HG03378 (cell line): ENCODE data around the gene STX17.

Experiments used
- ATAC-seq: cut with Tn5 transposase; IDR thresholded peaks from one replicate; pipeline ENCODE4 v1.9.1; 2021; ENCODE audit warnings: mild to moderate bottlenecking, moderate library complexity; ENCODE audit not compliant: unreplicated experiment

The STX17 gene

DNA sequence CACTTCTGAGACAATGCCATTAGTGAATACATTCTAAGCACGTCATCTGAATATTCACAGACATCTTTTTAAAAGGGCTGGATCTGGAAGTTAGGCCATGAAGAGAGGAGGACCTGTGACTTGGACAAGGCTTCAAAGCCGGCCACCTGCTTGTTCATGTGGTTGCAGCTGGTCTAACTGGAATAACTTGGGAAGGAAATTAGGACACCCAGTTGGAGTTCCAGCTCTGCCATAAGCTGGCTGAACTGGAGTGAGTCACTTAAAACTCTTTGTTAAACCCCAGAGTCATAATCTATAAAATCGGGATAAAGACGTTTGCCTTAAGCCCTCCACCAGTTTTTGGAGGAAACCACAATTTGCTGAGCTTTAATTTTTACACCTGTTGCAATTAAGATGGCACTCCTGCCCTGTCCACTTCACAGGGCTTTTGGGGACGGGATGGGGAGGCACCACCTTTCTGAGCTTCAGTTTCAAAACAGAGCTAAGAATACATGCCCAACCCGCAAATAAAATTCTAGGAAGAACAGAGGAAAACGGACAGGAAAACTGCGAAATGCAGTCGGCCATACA lies 536 bp upstream of the STX17 start:
- no peak for ATAC-seq

- ATAC-seq, result no peak
These were observed 716 bp downstream of the STX17 start for GRCh38 chr9:99907208-99907532.

DNA sequence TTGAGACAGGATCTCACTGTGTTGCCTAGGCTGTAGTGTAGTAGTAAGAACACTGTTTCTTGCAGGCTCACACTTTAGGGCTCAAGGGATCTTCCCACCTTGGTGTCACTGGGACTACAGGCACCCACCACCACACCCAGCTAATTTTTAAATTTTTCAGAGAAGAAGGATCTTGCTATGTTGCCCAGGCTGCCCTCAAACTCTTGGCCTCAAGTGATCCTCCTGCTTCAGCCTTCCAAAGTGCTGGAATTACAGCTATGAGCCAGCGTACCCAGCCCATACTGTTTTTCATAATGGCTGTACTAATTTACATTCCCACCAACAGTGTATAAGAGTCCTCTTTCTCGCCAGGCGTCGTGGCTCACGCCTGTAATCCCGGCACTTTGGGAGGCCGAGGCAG lies 5.1 kb downstream of the STX17 start:
- ATAC-seq, result no peak

GRCh38 chr9:99916650-99917049 lies 10.2 kb downstream of the STX17 start:
- ATAC-seq, result no peak

- ATAC-seq, result no peak
These were observed 11.7 kb downstream of the STX17 start for GRCh38 chr9:99918134-99918533.

DNA sequence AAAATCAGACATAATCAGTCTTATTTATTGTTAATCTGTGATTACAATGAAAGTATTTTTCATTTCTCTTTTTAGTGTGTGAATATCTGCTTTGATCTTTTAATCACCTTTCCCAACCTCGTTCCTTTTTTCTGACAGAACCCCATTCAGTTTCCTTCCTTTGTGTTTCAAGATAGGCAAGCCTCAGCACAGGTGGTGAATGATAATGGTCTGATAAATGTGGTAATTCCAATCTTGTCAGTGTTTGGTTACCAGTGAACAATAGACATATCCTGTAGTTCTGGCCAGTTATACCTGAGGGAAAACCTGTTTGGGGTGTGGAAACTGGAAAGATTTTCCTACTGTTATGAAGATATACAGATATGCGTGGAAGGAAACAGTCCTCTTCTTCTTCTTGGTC lies 13.5 kb downstream of the STX17 start:
- no peak for ATAC-seq

DNA sequence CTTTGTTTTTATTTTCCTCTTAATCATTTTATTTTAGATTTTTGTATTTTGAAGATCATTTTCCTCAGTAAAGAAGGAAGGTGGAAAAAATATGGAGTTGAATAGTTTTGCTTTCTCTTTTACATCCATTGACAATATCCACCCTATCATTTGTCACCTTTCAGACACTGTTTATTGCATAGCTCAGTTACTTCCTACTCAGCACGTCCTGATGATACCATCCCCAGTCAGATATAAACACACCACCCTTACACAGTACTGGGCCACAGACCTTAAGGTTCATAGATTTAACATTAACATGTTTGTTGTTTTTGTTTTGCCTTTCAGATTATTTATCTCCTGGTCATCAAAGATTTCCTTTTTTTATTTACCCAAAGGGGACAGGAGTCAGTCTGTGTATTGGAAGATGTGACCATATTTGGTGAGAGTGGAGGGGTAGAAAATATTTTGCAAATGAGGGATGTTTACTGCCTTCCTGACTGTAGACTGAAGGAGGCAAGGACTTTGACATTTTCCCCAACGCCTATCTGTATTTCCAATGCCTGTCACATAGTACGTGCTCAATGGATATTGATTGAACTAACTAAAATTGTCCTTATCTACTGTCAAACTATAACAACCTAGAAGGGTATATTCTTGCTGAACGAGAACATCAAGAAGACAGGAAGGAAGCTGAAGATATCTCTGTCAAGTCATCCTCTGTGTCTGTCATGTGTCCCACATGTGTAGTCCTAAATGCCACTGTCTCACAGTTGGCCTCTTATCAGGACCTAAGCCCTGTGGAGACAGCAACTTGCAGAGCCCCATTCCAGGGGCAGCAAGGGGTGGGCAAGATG lies 15.6 kb downstream of the STX17 start:
- no peak for ATAC-seq

DNA sequence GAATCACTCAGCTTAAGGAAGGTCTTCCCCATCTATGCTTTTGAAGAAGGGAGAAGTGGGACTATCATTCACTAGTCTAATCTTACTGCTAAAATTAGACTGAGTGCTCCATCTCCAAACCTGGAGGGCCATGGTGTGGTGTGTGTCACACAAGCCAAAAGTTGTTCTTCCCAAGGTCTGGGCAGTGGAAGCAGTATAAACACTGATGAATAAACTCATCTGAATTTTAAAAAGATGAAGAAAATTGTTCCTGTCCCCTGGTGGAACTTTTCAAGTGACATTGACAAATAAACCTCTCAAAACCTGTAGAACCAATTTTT lies 16.2 kb downstream of the STX17 start:
- ATAC-seq, result no peak

DNA sequence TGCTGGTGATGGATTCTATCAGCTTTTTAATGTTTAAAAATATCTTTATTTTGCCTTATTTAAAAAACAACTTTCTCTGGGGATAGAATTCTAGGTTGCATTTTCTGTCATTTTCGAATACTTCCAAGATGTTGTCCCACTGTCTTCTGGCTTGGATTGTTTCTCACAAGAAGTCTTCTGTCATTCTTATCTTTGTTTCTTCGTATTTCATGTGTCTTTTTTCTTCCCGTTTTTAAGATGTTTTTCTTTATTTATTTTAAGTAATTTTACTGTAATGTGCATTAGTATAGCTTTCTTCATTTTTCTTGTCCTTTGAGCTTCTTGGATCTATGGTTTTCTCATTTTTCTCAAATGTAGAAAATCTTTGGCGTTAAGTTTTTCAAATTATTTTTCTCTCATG lies 19.1 kb downstream of the STX17 start:
- no peak for ATAC-seq

DNA sequence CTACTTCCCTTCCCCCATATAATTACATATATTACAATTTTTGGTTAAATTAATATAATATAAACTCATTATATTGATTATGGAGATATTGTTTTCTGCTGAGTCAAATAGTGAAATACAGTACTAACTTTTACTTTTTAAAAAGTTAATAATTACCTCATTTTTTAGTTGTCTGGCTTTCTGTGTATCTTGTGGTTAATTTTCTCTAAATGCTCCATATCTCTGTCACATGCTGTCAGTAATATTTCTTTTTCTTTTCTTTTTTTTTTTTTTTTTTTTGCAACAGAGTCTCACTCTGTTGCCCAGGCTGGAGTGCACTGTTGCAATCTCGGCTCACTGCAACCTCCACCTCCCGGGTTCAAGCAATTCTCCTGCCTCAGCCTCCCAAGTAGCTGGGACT lies 23.2 kb downstream of the STX17 start:
- ATAC-seq, result no peak

DNA sequence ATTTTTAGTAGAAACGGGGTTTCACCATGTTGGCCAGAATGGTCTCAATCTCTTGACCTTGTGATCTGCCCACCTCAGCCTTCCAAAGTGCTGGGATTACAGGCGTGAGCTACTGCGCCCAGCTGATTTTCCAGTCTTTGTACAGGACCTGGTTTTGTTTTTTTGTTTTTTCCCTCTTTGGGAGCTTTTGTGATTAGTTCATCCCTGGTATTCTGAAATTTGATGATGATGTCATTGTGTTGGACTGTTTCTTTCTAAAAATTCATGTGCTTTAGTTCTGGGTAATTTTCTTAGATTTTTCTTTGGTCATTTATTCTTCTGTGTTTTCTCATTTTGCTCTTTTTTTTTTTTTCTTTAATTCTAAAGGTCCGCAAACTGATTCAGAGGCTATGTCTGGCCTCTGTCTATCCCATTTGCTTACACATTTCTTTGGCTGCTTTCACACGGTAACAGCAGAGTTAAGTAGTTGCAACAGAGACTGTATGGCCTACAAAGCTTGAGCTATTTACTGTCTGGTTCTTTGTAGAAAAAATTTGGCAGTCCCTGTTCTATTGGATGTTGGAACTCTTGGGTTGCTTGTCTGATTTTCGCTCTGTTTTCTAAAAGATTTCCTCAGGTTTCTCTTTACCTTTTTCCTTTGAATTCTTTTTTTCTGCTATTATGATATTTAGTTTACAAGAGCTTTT lies 24.8 kb downstream of the STX17 start:
- ATAC-seq, result no peak

DNA sequence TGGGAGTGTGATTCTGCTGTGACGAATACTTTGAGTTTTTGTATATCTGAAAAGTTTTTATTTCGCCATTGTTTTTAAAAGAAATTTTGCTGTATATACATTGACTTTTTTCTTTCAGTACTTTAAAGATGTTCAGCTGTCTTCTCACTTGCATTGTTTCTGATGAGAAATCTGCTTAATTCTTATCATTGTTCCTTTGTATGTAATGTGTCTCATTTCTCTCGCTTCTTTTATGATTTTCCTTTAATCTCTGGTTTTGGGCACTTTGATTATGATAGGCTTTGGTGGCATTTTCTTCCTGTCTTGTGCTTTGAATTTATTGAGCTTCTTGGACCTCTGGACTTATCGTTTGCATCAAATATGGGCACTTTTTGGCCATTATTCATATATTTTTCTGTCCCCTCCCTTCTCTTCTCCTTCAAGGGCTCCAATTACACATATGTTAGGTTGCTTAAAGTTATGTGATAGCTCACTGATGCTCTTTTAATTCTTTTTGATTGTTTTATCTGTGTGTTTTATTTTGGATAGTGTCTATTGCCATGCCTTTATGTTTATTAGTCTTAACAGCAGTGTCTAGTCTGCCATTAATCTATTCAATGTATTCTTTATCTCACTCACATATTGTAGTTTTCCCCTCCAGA lies 30.6 kb downstream of the STX17 start:
- ATAC-seq, result no peak

GRCh38 chr9:99947395-99947794 lies 40.9 kb downstream of the STX17 start:
- no peak for ATAC-seq

GRCh38 chr9:99948482-99948881 lies 42.0 kb downstream of the STX17 start:
- no peak for ATAC-seq

DNA sequence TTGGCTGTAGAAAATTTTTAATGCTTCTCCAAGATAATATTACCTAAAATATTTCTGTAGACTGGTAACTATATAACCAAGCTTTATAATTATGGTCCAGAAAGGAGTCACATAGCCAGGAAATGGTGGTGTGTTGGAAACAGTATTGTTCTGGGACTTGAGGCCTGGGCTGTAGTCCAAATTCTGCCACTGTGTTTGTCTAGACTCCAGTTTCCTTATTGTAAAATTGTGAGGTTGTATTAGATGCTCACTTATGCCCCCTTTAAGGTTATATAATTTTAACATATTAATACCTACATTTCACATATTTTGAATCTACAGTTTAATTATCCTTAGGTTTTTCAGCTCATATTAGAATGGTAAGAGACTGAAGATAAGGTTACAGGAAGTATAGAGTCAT lies 42.4 kb downstream of the STX17 start:
- no peak for ATAC-seq

DNA sequence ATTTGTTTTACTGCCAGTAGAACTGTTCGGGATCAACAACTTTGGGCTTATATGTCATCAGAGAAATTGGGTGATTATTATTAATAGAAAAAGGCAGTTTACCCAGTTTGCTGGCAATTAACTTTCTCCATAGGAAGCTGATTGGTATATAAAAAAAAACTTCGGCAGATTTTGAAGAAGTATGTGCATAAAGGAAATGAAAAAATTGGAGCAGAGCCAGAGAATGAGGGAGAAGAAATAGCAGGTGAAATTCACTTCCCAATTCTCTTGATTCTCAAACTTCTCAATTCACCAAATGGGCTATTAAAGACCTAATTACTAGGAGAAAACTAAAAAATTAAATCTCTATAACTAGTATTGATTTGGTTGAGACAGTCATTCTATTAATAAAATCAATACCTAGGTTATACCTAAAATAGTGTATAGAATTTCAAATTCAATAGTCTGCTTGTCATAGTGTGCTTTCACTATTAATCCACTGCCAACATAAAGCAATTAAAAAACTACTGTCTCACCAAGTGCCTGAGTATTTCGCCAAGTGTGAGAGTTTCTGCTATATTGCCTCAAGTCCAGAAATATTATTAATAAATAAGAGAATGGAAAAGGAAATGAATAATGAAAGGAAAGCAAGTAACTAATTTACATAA lies 47.5 kb downstream of the STX17 start:
- ATAC-seq, result peak; percentile 47

- no peak for ATAC-seq
These were observed 48.4 kb downstream of the STX17 start for GRCh38 chr9:99954819-99955218.

DNA sequence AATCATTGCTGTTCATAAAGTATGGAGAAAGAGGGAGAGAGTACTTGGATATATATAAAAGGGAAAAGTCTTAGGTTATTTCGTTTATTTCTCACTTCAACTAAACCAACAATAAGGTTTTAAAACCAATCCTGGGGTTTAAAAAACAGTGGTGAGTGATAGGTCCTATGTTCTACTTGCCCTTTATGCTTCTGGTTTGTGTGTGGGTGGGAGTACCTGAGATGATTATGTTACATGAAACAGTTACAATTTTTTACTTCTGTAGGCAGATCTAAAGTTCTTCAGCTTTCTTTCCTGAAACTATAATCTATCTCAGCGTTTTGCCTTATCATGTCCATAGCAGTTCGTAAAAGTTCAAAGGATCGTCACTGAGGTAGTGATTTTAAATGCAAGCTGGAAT lies 49.2 kb downstream of the STX17 start:
- ATAC-seq, result no peak

GRCh38 chr9:99962680-99963261 lies 56.3 kb downstream of the STX17 start:
- ATAC-seq, result no peak

DNA sequence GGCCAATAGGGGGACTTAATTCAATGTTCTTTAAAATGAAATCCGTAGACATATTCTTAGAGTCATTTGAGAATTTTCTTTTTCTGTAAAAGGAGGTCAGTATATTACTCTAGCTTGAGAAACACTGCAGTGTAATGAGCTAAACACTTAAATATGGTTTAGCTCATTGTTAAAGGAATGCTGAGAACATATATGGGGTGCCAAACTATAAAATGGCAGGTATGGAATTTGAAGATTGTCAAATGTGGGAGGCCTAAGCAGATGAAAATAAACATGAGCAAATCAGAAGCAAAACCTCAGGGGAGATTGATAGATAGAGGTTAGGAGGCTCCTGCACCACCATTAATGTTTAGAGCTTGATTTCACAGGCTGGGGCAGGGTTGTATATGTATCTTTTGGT lies 57.9 kb downstream of the STX17 start:
- no peak for ATAC-seq

- ATAC-seq, result no peak
These were observed 59.5 kb downstream of the STX17 start for GRCh38 chr9:99966001-99966400.
